Trophoblast cell (in vitro differentiated cells and primary cell): ENCODE measurements around the gene ENO2.

ENCODE experiments used
- DNase-seq, 2 donors: peaks; one replicate each; pipeline ENCODE4 v3.0.0-alpha.2; 2016
- H2AFZ ChIP-seq: 2 replicates; pipeline ENCODE4 v1.6.1; 2013; ENCODE audit warnings: low read length, moderate library complexity, mild to moderate bottlenecking; ENCODE audit not compliant: insufficient read depth, poor library complexity
- H2AK5ac ChIP-seq: 2 replicates; pipeline ENCODE4 v1.6.1; 2013; ENCODE audit warnings: mild to moderate bottlenecking, low read length
- H2BK120ac ChIP-seq: 2 replicates; pipeline ENCODE4 v1.6.1; 2013; ENCODE audit warnings: low read length, mild to moderate bottlenecking, moderate library complexity; ENCODE audit not compliant: insufficient read depth, poor library complexity
- H2BK12ac ChIP-seq: 2 replicates; pipeline ENCODE4 v1.6.1; 2013; ENCODE audit warnings: mild to moderate bottlenecking, low read length, moderate library complexity
- H2BK5ac ChIP-seq: 2 replicates; pipeline ENCODE4 v1.6.1; 2013; ENCODE audit warnings: low read length, low read depth, moderate library complexity, mild to moderate bottlenecking; ENCODE audit not compliant: poor library complexity
- H3K14ac ChIP-seq: 2 replicates; pipeline ENCODE4 v1.6.1; 2013; ENCODE audit warnings: mild to moderate bottlenecking, low read length
- H3K18ac ChIP-seq: 2 replicates; pipeline ENCODE4 v1.6.1; 2013; ENCODE audit warnings: mild to moderate bottlenecking, low read length
- H3K23ac ChIP-seq: 2 replicates; pipeline ENCODE4 v1.6.1; 2013; ENCODE audit warnings: low read length
- H3K27ac ChIP-seq: 2 replicates; pipeline ENCODE4 v1.5.1; 2013; ENCODE audit warnings: low read depth, mild to moderate bottlenecking, inconsistent platforms, low read length, moderate library complexity
- H3K27me3 ChIP-seq: 2 replicates; pipeline ENCODE4 v1.6.1; 2013; ENCODE audit warnings: inconsistent platforms, mild to moderate bottlenecking, low read length, moderate library complexity; ENCODE audit not compliant: insufficient read depth
- H3K36me3 ChIP-seq, 2 experiments: 1 replicate in 1 of 2; 2 replicates in 1 of 2; pipeline ENCODE4 v1.6.1; 2013; ENCODE audit warnings: low read length in 2 of 2, mild to moderate bottlenecking in 2 of 2, moderate library complexity in 1 of 2; ENCODE audit not compliant: insufficient read depth in 2 of 2, control insufficient read depth in 1 of 2
- H3K4ac ChIP-seq: 2 replicates; pipeline ENCODE4 v1.6.1; 2013; ENCODE audit warnings: low read depth, mild to moderate bottlenecking, low read length, moderate library complexity
- H3K4me1 ChIP-seq, 2 experiments: 1 replicate in 1 of 2; 2 replicates in 1 of 2; pipeline ENCODE4 v1.6.1; 2013; ENCODE audit warnings: low read length in 2 of 2, mild to moderate bottlenecking in 2 of 2, moderate library complexity in 1 of 2; ENCODE audit not compliant: insufficient read depth in 2 of 2, control insufficient read depth in 1 of 2
- H3K4me2 ChIP-seq: 2 replicates; pipeline ENCODE4 v1.6.1; 2013; ENCODE audit warnings: inconsistent platforms, mild to moderate bottlenecking, low read length, moderate library complexity
- H3K4me3 ChIP-seq: 2 replicates; pipeline ENCODE4 v1.5.1; 2013; ENCODE audit warnings: mild to moderate bottlenecking, low read depth, low read length, inconsistent platforms
- H3K79me1 ChIP-seq: one replicate; pipeline ENCODE4 v1.6.1; 2013; ENCODE audit warnings: low read length
- H3K79me2 ChIP-seq: 2 replicates; pipeline ENCODE4 v1.6.1; 2013; ENCODE audit warnings: low read length, mild to moderate bottlenecking; ENCODE audit not compliant: control insufficient read depth, insufficient read depth, poor library complexity
- H3K9ac ChIP-seq: 2 replicates; pipeline ENCODE4 v1.6.1; 2013; ENCODE audit warnings: mild to moderate bottlenecking, low read length
- H3K9me3 ChIP-seq: 2 replicates; pipeline ENCODE4 v1.6.1; 2013; ENCODE audit warnings: low read depth, mild to moderate bottlenecking, control low read depth, inconsistent platforms, low read length; ENCODE audit not compliant: insufficient read depth
- H4K12ac ChIP-seq: 2 replicates; pipeline ENCODE4 v1.6.1; 2013; ENCODE audit warnings: low read depth, mild to moderate bottlenecking, low read length, moderate library complexity
- H4K8ac ChIP-seq: 2 replicates; pipeline ENCODE4 v1.6.1; 2013; ENCODE audit warnings: low read depth, mild to moderate bottlenecking, low read length, moderate library complexity
- H4K91ac ChIP-seq: one replicate; pipeline ENCODE4 v1.6.1; 2013; ENCODE audit warnings: low read depth, mild to moderate bottlenecking, low read length, moderate library complexity
- WGBS: extraction: QIAGEN DNeasy Blood & Tissue Kit; methylation state at CpG from one replicate; pipeline ENCODE4 v1.1.7; 2013; ENCODE audit warnings: missing lambda C conversion rate; ENCODE audit not compliant: insufficient read length, insufficient coverage; ENCODE audit errors: extremely low coverage; 5-methylcytosine and 5-hydroxymethylcytosine counted together

The ENO2 gene

DNA sequence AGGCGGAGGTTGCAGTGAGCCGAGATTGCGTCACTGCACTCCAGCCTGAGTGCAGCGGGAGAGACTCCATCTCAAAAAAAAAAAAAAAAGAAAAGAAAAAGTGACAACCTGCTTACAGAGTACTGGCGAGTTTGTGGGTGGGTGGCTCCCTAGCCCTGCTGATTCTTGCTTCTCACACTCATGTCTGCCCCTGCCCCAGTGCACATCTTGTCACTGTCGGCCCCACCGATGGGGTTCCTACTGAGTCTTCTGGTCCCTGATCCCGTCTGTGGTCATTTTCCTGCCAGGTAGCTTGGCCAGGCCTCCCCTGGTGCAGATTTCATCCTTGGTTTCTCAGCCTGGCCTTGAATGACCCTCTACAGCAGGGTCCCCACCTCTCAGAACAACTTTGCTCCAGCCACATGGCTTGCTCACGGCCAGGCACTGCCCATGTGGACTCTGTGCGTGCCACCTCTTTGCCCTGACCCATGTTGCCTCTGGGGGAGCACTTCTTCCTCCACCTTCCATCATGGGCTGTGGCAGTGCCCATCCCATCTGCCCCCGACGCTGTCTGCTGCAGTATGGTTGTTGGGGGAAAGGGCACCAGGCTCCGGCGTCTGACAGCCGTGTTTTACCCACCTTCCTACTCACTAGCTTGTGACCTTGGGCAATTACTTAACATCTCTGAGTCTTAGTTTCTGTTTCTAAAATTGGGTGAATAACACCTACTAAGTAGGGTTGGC lies 34.7 kb downstream of the ENO2 start:
- Histone ChIP-seq H3K79me1 (peaks cover 14% of the 10 kb centered on the region), H3K14ac (no peak overlapping the region), H3K4me2 (no peak overlapping the region), H3K79me2 (peaks cover 2% of the 10 kb centered on the region), H3K27me3 (no peaks in the 10 kb centered on the region), H2AFZ (no peak overlapping the region), H4K91ac (no peak overlapping the region), H3K23ac (no peak overlapping the region), H4K8ac (no peak overlapping the region), H4K12ac (no peak overlapping the region), H3K4me3 (no peak overlapping the region), H3K9me3 (no peaks in the 10 kb centered on the region), H2AK5ac (no peak overlapping the region), H3K18ac (no peak overlapping the region), H3K27ac (no peak overlapping the region), H3K4me1 (peaks cover 15 to 19% of the 10 kb centered on the region in 2 experiments), H3K9ac (no peak overlapping the region), H2BK5ac (no peak overlapping the region), H3K4ac (no peak overlapping the region), H2BK120ac (no peak overlapping the region), H3K36me3 (no peaks in the 10 kb centered on the region), H2BK12ac (no peak overlapping the region)
- no peak for DNase-seq
- no CpG with 5 or more reads among the region's 15 CpGs for WGBS

DNA sequence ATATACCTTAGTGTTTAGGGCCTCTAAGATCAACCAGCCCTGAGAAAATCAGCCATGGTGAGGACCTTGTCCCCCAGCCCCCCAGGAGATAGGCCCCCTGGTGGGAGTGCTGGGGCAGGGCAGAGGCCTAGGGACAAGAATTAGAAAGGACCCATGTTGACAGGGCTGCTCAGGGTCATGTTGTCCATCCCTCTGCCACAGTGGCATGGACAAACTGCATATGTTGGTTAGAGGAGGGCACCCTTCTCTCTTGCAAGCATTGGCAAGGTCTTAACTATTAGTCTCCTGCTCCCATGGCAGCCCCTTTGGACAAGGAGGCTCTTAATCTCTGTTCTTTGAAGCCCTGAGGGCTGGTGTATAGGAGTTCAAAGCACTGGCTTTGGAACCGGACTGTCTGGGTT lies 36.0 kb downstream of the ENO2 start:
- Histone ChIP-seq H3K9ac (no peak overlapping the region), H3K4ac (no peak overlapping the region), H3K36me3 (no peaks in the 10 kb centered on the region), H3K79me2 (no peaks in the 10 kb centered on the region), H3K79me1 (peaks cover 10% of the 10 kb centered on the region), H3K27ac (no peak overlapping the region), H4K8ac (no peak overlapping the region), H3K4me2 (no peak overlapping the region), H4K12ac (no peak overlapping the region), H2BK120ac (no peak overlapping the region), H3K27me3 (no peaks in the 10 kb centered on the region), H3K9me3 (no peaks in the 10 kb centered on the region), H4K91ac (no peak overlapping the region), H2BK12ac (no peak overlapping the region), H2AK5ac (no peak overlapping the region), H2BK5ac (no peak overlapping the region), H3K23ac (no peak overlapping the region), H3K4me3 (no peak overlapping the region), H3K14ac (no peak overlapping the region), H2AFZ (no peak overlapping the region), H3K4me1 (peaks cover 13 to 17% of the 10 kb centered on the region in 2 experiments), H3K18ac (no peak overlapping the region)
- WGBS = no CpG with 5 or more reads among the region's 1 CpG
- peak in 1 of 2 donors; percentile 28 for DNase-seq

DNA sequence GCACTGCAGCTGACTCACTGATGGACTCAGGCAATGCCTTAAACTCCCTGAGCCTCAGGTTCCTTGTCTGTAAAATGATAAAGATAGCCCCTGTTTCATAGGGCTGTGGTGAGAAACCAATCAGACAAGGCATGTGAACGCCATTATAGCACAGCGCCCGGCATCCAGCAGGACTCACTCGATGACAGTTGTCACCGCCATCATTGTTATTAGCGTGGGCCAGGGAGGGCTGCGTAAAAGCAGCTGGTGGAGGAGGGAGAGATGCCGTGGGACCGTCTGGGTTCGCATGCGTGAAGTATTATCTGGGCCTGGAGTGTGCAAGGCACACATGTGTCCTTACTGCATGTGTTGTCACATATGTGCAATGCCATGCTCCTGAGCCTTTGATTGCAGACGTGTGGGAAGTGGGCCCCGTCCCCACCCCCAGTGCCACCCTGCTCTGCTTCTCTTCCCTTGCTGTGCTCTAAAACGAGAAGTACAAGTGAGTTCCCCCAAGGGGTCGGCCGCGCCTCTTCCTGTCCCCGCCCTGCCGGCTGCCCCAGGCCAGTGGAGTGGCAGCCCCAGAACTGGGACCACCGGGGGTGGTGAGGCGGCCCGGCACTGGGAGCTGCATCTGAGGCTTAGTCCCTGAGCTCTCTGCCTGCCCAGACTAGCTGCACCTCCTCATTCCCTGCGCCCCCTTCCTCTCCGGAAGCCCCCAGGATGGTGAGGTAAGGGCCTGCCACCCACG lies 36.6 kb downstream of the ENO2 start, which contains the start of gene PTPN6:
TSS of gene PTPN6 (plus strand) at position 546 of the 730 bp plus-strand sequence. CDS start at position 703, 157 bp downstream.
- Histone ChIP-seq H2BK5ac (no peak within 1 kb of the TSS), H3K4me2 (no peak within 1 kb of the TSS), H3K4ac (no peak within 1 kb of the TSS), H2BK12ac (no peak within 1 kb of the TSS), H4K8ac (no peak within 1 kb of the TSS), H2AFZ (no peak within 1 kb of the TSS), H3K23ac (no peak within 1 kb of the TSS), H3K27me3 (no peaks in the 10 kb centered on the region), H3K79me1 (peaks cover 6% of the 10 kb centered on the region), H3K9ac (no peak within 1 kb of the TSS), H4K12ac (no peak within 1 kb of the TSS), H3K36me3 (peaks cover 1 to 2% of the 10 kb centered on the region in 2 experiments), H2BK120ac (no peak within 1 kb of the TSS), H3K27ac (no peak within 1 kb of the TSS), H3K4me1 (peaks cover 8 to 11% of the 10 kb centered on the region in 2 experiments), H3K18ac (peak within 1 kb of the TSS; percentile 65), H3K9me3 (no peaks in the 10 kb centered on the region), H3K4me3 (no peak within 1 kb of the TSS), H3K79me2 (no peaks in the 10 kb centered on the region), H3K14ac (no peak within 1 kb of the TSS), H4K91ac (peak within 1 kb of the TSS; percentile 51), H2AK5ac (peak within 1 kb of the TSS; percentile 2)
- DNase-seq = no peak
- no CpG with 5 or more reads among the region's 25 CpGs for WGBS

DNA sequence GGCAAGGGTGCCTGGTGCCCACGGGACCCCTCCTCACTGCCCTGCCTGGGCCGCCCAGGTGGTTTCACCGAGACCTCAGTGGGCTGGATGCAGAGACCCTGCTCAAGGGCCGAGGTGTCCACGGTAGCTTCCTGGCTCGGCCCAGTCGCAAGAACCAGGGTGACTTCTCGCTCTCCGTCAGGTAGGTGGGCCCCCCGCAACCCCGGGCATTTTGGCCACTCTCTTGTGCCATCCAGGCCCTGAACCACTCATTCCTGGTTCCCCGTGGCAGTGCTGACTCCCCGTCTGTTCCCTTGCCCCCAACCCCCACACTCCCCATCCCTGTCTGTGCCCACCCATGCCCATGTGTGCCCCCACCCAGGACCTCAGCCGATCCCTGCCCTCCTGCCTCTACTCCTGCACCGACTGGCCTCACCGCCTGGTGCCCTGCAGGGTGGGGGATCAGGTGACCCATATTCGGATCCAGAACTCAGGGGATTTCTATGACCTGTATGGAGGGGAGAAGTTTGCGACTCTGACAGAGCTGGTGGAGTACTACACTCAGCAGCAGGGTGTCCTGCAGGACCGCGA lies 37.3 kb downstream of the ENO2 start:
- no peaks in the 10 kb centered on the region for H3K27me3 ChIP-seq

More for the DNA sequence above, 37.3 kb downstream of the ENO2 start:
- Histone ChIP-seq H3K23ac (no peak overlapping the region), H2AK5ac (peak overlapping the region; percentile 2), H3K27ac (no peak overlapping the region), H3K4ac (no peak overlapping the region), H3K4me1 (peaks cover 6 to 10% of the 10 kb centered on the region in 2 experiments), H4K8ac (no peak overlapping the region), H3K79me2 (no peaks in the 10 kb centered on the region), H3K9ac (no peak overlapping the region), H3K9me3 (no peaks in the 10 kb centered on the region), H3K4me3 (no peak overlapping the region), H3K36me3 (peaks cover 7 to 8% of the 10 kb centered on the region in 2 experiments), H3K4me2 (no peak overlapping the region), H2AFZ (no peak overlapping the region), H2BK12ac (no peak overlapping the region), H3K18ac (peak overlapping the region; percentile 65), H4K12ac (no peak overlapping the region), H2BK5ac (no peak overlapping the region), H3K79me1 (peaks cover 3% of the 10 kb centered on the region), H4K91ac (peak overlapping the region; percentile 51), H2BK120ac (no peak overlapping the region), H3K14ac (no peak overlapping the region)
- DNase-seq = no peak
- no CpG with 5 or more reads among the region's 20 CpGs for WGBS
